Measurements from ENCODE around the gene PTGFRN. TPM values are rescaled to one million over a fixed set of nuclear protein-coding genes. Genes with fewer than 3 reads are reported as not detected.

The PTGFRN gene
- total RNA-seq, 4 donors from 2014 or later: 40.6 to 68.7 (median 56.0) TPM

GRCh38 chr1:116986421-116987255, 76.9 kb downstream of the PTGFRN start:
- intact Hi-C loops (cut with DNase I): no loop called here
- Histone ChIP-seq H3K27me3 (no peaks in the 10 kb centered on the region), H3K4me1 (peaks cover 0 to 55% (median 31%) of the 10 kb centered on the region in 3 donors), H3K36me3 (peaks cover 3 to 43% (median 3%) of the 10 kb centered on the region in 3 donors), H3K27ac (no peak overlapping the region), H3K4me3 (no peak overlapping the region), H3K9me3 (no peaks in the 10 kb centered on the region)
- no peak for TF ChIP-seq POLR2A (IDR thresholded peaks at IDR 0.05)
- TF ChIP-seq CTCF (IDR thresholded peaks at IDR 0.05): no peak
- DNase-seq: no peak
- 70 to 83% methylated on average over 17 to 23 of the region's 29 CpGs for WGBS, 2 donors

GRCh38 chr1:116987256-116987555, 77.5 kb downstream of the PTGFRN start:
- no peak overlapping the region for H3K4me3 ChIP-seq
- TF ChIP-seq POLR2A (IDR thresholded peaks at IDR 0.05): no peak
- TF ChIP-seq CTCF (IDR thresholded peaks at IDR 0.05): no peak
- 79 to 82% methylated on average over 11 of the region's 11 CpGs for whole genome bisulfite sequencing, 2 donors
- H3K27me3 ChIP-seq: no peaks in the 10 kb centered on the region
- no peaks in the 10 kb centered on the region for H3K9me3 ChIP-seq
- H3K27ac ChIP-seq: no peak overlapping the region
- H3K36me3 ChIP-seq: peaks cover 3 to 43% (median 3%) of the 10 kb centered on the region in 3 donors
- peaks cover 0 to 60% (median 35%) of the 10 kb centered on the region in 3 donors for H3K4me1 ChIP-seq
- no peak for DNase-seq
- intact Hi-C loops (cut with DNase I): no loop called here

GRCh38 chr1:116988248-116988647, 78.5 kb downstream of the PTGFRN start:
- H3K4me1 ChIP-seq: peaks cover 0 to 49% (median 35%) of the 10 kb centered on the region in 3 donors
- H3K9me3 ChIP-seq: no peaks in the 10 kb centered on the region
- no peak overlapping the region for H3K4me3 ChIP-seq
- intact Hi-C loops (cut with DNase I): no loop called here
- H3K36me3 ChIP-seq: peaks cover 3 to 43% (median 3%) of the 10 kb centered on the region in 3 donors
- no peak for TF ChIP-seq POLR2A (IDR thresholded peaks at IDR 0.05)
- no peak for TF ChIP-seq CTCF (IDR thresholded peaks at IDR 0.05)
- no peak for DNase-seq
- H3K27me3 ChIP-seq: no peaks in the 10 kb centered on the region
- WGBS, 2 donors: 54 to 56% methylated on average over 3 to 4 of the region's 7 CpGs
- H3K27ac ChIP-seq: peak overlapping the region in 3 of 4 donors; percentile 28 to 71 (median 31)

GRCh38 chr1:116988908-116989307, 79.2 kb downstream of the PTGFRN start:
- WGBS, 2 donors: 33 to 48% methylated on average over 2 of the region's 2 CpGs
- Histone ChIP-seq H3K27ac (peak overlapping the region in 3 of 4 donors; percentile 31 to 71 (median 59)), H3K9me3 (no peaks in the 10 kb centered on the region), H3K27me3 (no peaks in the 10 kb centered on the region), H3K4me1 (peaks cover 0 to 47% (median 35%) of the 10 kb centered on the region in 3 donors), H3K36me3 (peaks cover 3 to 40% (median 3%) of the 10 kb centered on the region in 3 donors), H3K4me3 (no peak overlapping the region)
- DNase-seq: no peak
- TF ChIP-seq CTCF (IDR thresholded peaks at IDR 0.05) (no peak), POLR2A (IDR thresholded peaks at IDR 0.05) (no peak)
- intact Hi-C loops (cut with DNase I): no loop called here

- intact Hi-C loops (cut with DNase I): no loop called here
- H3K9me3 ChIP-seq: no peaks in the 10 kb centered on the region
- no peak for DNase-seq
Measured at GRCh38 chr1:116989835-116990234, 80.1 kb downstream of the PTGFRN start.

More at GRCh38 chr1:116989835-116990234, 80.1 kb downstream of the PTGFRN start:
- Histone ChIP-seq H3K27me3 (no peaks in the 10 kb centered on the region), H3K4me3 (no peak overlapping the region), H3K36me3 (peaks cover 3 to 31% (median 3%) of the 10 kb centered on the region in 3 donors), H3K4me1 (peaks cover 0 to 47% (median 35%) of the 10 kb centered on the region in 3 donors), H3K27ac (peak overlapping the region; percentile 30 to 71 (median 46))
- TF ChIP-seq CTCF (IDR thresholded peaks at IDR 0.05) (no peak), POLR2A (IDR thresholded peaks at IDR 0.05) (peak in 1 of 4 donors; percentile 12)
- 29 to 33% methylated on average over 5 of the region's 5 CpGs for WGBS, 2 donors

Data from esophagus squamous epithelium (tissue), 5 donors.